ENCODE measurements around the gene FAM81B.

GRCh38 chr5:95441636-95442035, 50.5 kb downstream of the FAM81B start:
- no peak for TF ChIP-seq CTCF (IDR thresholded peaks at IDR 0.05)
- TF ChIP-seq POLR2A (IDR thresholded peaks at IDR 0.05), result no peak
